ENCODE measurements around the gene MAT1A.

MAT1A gene

GRCh38 chr10:80289451-80290287, at the start of gene MAT1A:
TSS of gene MAT1A (minus strand) at chr10:80289658. CDS start at chr10:80289423, 235 bp downstream.
- H3K4me1 ChIP-seq (ENCODE audit: control insufficient read depth in 2 of 2, insufficient read depth in 2 of 2, low read length in 2 of 2): peaks cover 3 to 4% of the 10 kb centered on the region in 2 donors
- no peak within 1 kb of the TSS for H3K27ac ChIP-seq (ENCODE audit: low read depth in 2 of 2, low read length in 2 of 2)
- H3K4me3 ChIP-seq (ENCODE audit: low read length in 2 of 2): peak within 1 kb of the TSS; percentile 32 to 42
- H3K36me3 ChIP-seq (ENCODE audit: control insufficient read depth in 2 of 2, insufficient read depth in 2 of 2, low read length in 2 of 2): no peaks in the 10 kb centered on the region
- no peaks in the 10 kb centered on the region for H3K27me3 ChIP-seq (ENCODE audit: control insufficient read depth in 2 of 2, insufficient read depth in 2 of 2, low read length in 2 of 2)
- no peak within 1 kb of the TSS for H3K9ac ChIP-seq (ENCODE audit: low read depth in 1 of 2, low read length in 2 of 2)
- no peaks in the 10 kb centered on the region for H3K9me3 ChIP-seq (ENCODE audit: control insufficient read depth in 2 of 2, low read length in 2 of 2)

GRCh38 chr10:80333983-80334382, 44.5 kb upstream of the MAT1A start:
- Histone ChIP-seq H3K27me3 (ENCODE audit: control insufficient read depth in 2 of 2, insufficient read depth in 2 of 2, low read length in 2 of 2) (peaks cover 0 to 2% of the 10 kb centered on the region in 2 donors), H3K9me3 (ENCODE audit: control insufficient read depth in 2 of 2, low read length in 2 of 2) (no peaks in the 10 kb centered on the region), H3K4me1 (ENCODE audit: control insufficient read depth in 2 of 2, insufficient read depth in 2 of 2, low read length in 2 of 2) (no peaks in the 10 kb centered on the region), H3K4me3 (ENCODE audit: low read length in 2 of 2) (no peak overlapping the region), H3K36me3 (ENCODE audit: control insufficient read depth in 2 of 2, insufficient read depth in 2 of 2, low read length in 2 of 2) (no peaks in the 10 kb centered on the region), H3K9ac (ENCODE audit: low read depth in 1 of 2, low read length in 2 of 2) (no peak overlapping the region), H3K27ac (ENCODE audit: low read depth in 2 of 2, low read length in 2 of 2) (no peak overlapping the region)

- H3K27me3 ChIP-seq (ENCODE audit: control insufficient read depth in 2 of 2, insufficient read depth in 2 of 2, low read length in 2 of 2): peaks cover 0 to 3% of the 10 kb centered on the region in 2 donors
- no peaks in the 10 kb centered on the region for H3K36me3 ChIP-seq (ENCODE audit: control insufficient read depth in 2 of 2, insufficient read depth in 2 of 2, low read length in 2 of 2)
- H3K27ac ChIP-seq (ENCODE audit: low read depth in 2 of 2, low read length in 2 of 2): no peak overlapping the region
- no peak overlapping the region for H3K4me3 ChIP-seq (ENCODE audit: low read length in 2 of 2)
- no peaks in the 10 kb centered on the region for H3K9me3 ChIP-seq (ENCODE audit: control insufficient read depth in 2 of 2, low read length in 2 of 2)
- H3K9ac ChIP-seq (ENCODE audit: low read depth in 1 of 2, low read length in 2 of 2): no peak overlapping the region
- no peaks in the 10 kb centered on the region for H3K4me1 ChIP-seq (ENCODE audit: control insufficient read depth in 2 of 2, insufficient read depth in 2 of 2, low read length in 2 of 2)
Measured at GRCh38 chr10:80324891-80325364, 35.5 kb upstream of the MAT1A start.

- Histone ChIP-seq H3K27ac (ENCODE audit: low read depth in 2 of 2, low read length in 2 of 2) (no peak overlapping the region), H3K9me3 (ENCODE audit: control insufficient read depth in 2 of 2, low read length in 2 of 2) (no peaks in the 10 kb centered on the region), H3K4me1 (ENCODE audit: control insufficient read depth in 2 of 2, insufficient read depth in 2 of 2, low read length in 2 of 2) (no peaks in the 10 kb centered on the region)
Measured at GRCh38 chr10:80324086-80324485, 34.6 kb upstream of the MAT1A start.

GRCh38 chr10:80323311-80323710, 33.9 kb upstream of the MAT1A start:
- H3K27me3 ChIP-seq (ENCODE audit: control insufficient read depth in 2 of 2, insufficient read depth in 2 of 2, low read length in 2 of 2): peaks cover 0 to 3% of the 10 kb centered on the region in 2 donors
- H3K9me3 ChIP-seq (ENCODE audit: control insufficient read depth in 2 of 2, low read length in 2 of 2): no peaks in the 10 kb centered on the region
- H3K27ac ChIP-seq (ENCODE audit: low read depth in 2 of 2, low read length in 2 of 2): no peak overlapping the region
- no peak overlapping the region for H3K4me3 ChIP-seq (ENCODE audit: low read length in 2 of 2)
- H3K9ac ChIP-seq (ENCODE audit: low read depth in 1 of 2, low read length in 2 of 2): no peak overlapping the region
- H3K36me3 ChIP-seq (ENCODE audit: control insufficient read depth in 2 of 2, insufficient read depth in 2 of 2, low read length in 2 of 2): no peaks in the 10 kb centered on the region
- H3K4me1 ChIP-seq (ENCODE audit: control insufficient read depth in 2 of 2, insufficient read depth in 2 of 2, low read length in 2 of 2): no peaks in the 10 kb centered on the region

More at GRCh38 chr10:80324086-80324485, 34.6 kb upstream of the MAT1A start:
- H3K27me3 ChIP-seq (ENCODE audit: control insufficient read depth in 2 of 2, insufficient read depth in 2 of 2, low read length in 2 of 2): peaks cover 0 to 3% of the 10 kb centered on the region in 2 donors
- H3K36me3 ChIP-seq (ENCODE audit: control insufficient read depth in 2 of 2, insufficient read depth in 2 of 2, low read length in 2 of 2): no peaks in the 10 kb centered on the region
- H3K4me3 ChIP-seq (ENCODE audit: low read length in 2 of 2): no peak overlapping the region
- H3K9ac ChIP-seq (ENCODE audit: low read depth in 1 of 2, low read length in 2 of 2): no peak overlapping the region

- no peaks in the 10 kb centered on the region for H3K9me3 ChIP-seq (ENCODE audit: control insufficient read depth in 2 of 2, low read length in 2 of 2)
- no peaks in the 10 kb centered on the region for H3K4me1 ChIP-seq (ENCODE audit: control insufficient read depth in 2 of 2, insufficient read depth in 2 of 2, low read length in 2 of 2)
- no peak overlapping the region for H3K27ac ChIP-seq (ENCODE audit: low read depth in 2 of 2, low read length in 2 of 2)
- no peaks in the 10 kb centered on the region for H3K36me3 ChIP-seq (ENCODE audit: control insufficient read depth in 2 of 2, insufficient read depth in 2 of 2, low read length in 2 of 2)
- H3K9ac ChIP-seq (ENCODE audit: low read depth in 1 of 2, low read length in 2 of 2): no peak overlapping the region
- H3K4me3 ChIP-seq (ENCODE audit: low read length in 2 of 2): no peak overlapping the region
- peaks cover 0 to 3% of the 10 kb centered on the region in 2 donors for H3K27me3 ChIP-seq (ENCODE audit: control insufficient read depth in 2 of 2, insufficient read depth in 2 of 2, low read length in 2 of 2)
Measured at GRCh38 chr10:80322711-80323110, 33.3 kb upstream of the MAT1A start.

GRCh38 chr10:80322158-80322557, 32.7 kb upstream of the MAT1A start:
- Histone ChIP-seq H3K27me3 (ENCODE audit: control insufficient read depth in 2 of 2, insufficient read depth in 2 of 2, low read length in 2 of 2) (peaks cover 0 to 3% of the 10 kb centered on the region in 2 donors), H3K4me1 (ENCODE audit: control insufficient read depth in 2 of 2, insufficient read depth in 2 of 2, low read length in 2 of 2) (no peaks in the 10 kb centered on the region), H3K9me3 (ENCODE audit: control insufficient read depth in 2 of 2, low read length in 2 of 2) (no peaks in the 10 kb centered on the region), H3K9ac (ENCODE audit: low read depth in 1 of 2, low read length in 2 of 2) (no peak overlapping the region), H3K27ac (ENCODE audit: low read depth in 2 of 2, low read length in 2 of 2) (no peak overlapping the region), H3K4me3 (ENCODE audit: low read length in 2 of 2) (no peak overlapping the region), H3K36me3 (ENCODE audit: control insufficient read depth in 2 of 2, insufficient read depth in 2 of 2, low read length in 2 of 2) (no peaks in the 10 kb centered on the region)

- Histone ChIP-seq H3K9me3 (ENCODE audit: control insufficient read depth in 2 of 2, low read length in 2 of 2) (no peaks in the 10 kb centered on the region), H3K27me3 (ENCODE audit: control insufficient read depth in 2 of 2, insufficient read depth in 2 of 2, low read length in 2 of 2) (peaks cover 0 to 3% of the 10 kb centered on the region in 2 donors), H3K36me3 (ENCODE audit: control insufficient read depth in 2 of 2, insufficient read depth in 2 of 2, low read length in 2 of 2) (no peaks in the 10 kb centered on the region), H3K9ac (ENCODE audit: low read depth in 1 of 2, low read length in 2 of 2) (no peak overlapping the region), H3K4me1 (ENCODE audit: control insufficient read depth in 2 of 2, insufficient read depth in 2 of 2, low read length in 2 of 2) (no peaks in the 10 kb centered on the region), H3K4me3 (ENCODE audit: low read length in 2 of 2) (no peak overlapping the region), H3K27ac (ENCODE audit: low read depth in 2 of 2, low read length in 2 of 2) (no peak overlapping the region)
Measured at GRCh38 chr10:80321183-80321582, 31.7 kb upstream of the MAT1A start.

- H3K4me1 ChIP-seq (ENCODE audit: control insufficient read depth in 2 of 2, insufficient read depth in 2 of 2, low read length in 2 of 2): no peaks in the 10 kb centered on the region
- H3K4me3 ChIP-seq (ENCODE audit: low read length in 2 of 2): no peak overlapping the region
- no peak overlapping the region for H3K27ac ChIP-seq (ENCODE audit: low read depth in 2 of 2, low read length in 2 of 2)
- no peaks in the 10 kb centered on the region for H3K9me3 ChIP-seq (ENCODE audit: control insufficient read depth in 2 of 2, low read length in 2 of 2)
- H3K36me3 ChIP-seq (ENCODE audit: control insufficient read depth in 2 of 2, insufficient read depth in 2 of 2, low read length in 2 of 2): no peaks in the 10 kb centered on the region
- H3K27me3 ChIP-seq (ENCODE audit: control insufficient read depth in 2 of 2, insufficient read depth in 2 of 2, low read length in 2 of 2): peaks cover 0 to 3% of the 10 kb centered on the region in 2 donors
- H3K9ac ChIP-seq (ENCODE audit: low read depth in 1 of 2, low read length in 2 of 2): no peak overlapping the region
Measured at GRCh38 chr10:80320377-80320776, 30.9 kb upstream of the MAT1A start.

GRCh38 chr10:80319725-80320290, 30.4 kb upstream of the MAT1A start:
- no peak overlapping the region for H3K4me3 ChIP-seq (ENCODE audit: low read length in 2 of 2)

More at GRCh38 chr10:80319725-80320290, 30.4 kb upstream of the MAT1A start:
- H3K4me1 ChIP-seq (ENCODE audit: control insufficient read depth in 2 of 2, insufficient read depth in 2 of 2, low read length in 2 of 2): no peaks in the 10 kb centered on the region
- H3K27ac ChIP-seq (ENCODE audit: low read depth in 2 of 2, low read length in 2 of 2): no peak overlapping the region
- no peaks in the 10 kb centered on the region for H3K9me3 ChIP-seq (ENCODE audit: control insufficient read depth in 2 of 2, low read length in 2 of 2)
- H3K9ac ChIP-seq (ENCODE audit: low read depth in 1 of 2, low read length in 2 of 2): no peak overlapping the region
- H3K36me3 ChIP-seq (ENCODE audit: control insufficient read depth in 2 of 2, insufficient read depth in 2 of 2, low read length in 2 of 2): no peaks in the 10 kb centered on the region
- H3K27me3 ChIP-seq (ENCODE audit: control insufficient read depth in 2 of 2, insufficient read depth in 2 of 2, low read length in 2 of 2): no peaks in the 10 kb centered on the region

Data from mucosa of rectum (tissue), 2 donors.